ENCODE data around the gene DHRS13. TPM values are rescaled to one million over a fixed set of nuclear protein-coding genes. Genes with fewer than 3 reads are reported as not detected.

DHRS13 gene
- polyA plus RNA-seq, 1 donor from 2014 or later = 91.1 TPM

DNA sequence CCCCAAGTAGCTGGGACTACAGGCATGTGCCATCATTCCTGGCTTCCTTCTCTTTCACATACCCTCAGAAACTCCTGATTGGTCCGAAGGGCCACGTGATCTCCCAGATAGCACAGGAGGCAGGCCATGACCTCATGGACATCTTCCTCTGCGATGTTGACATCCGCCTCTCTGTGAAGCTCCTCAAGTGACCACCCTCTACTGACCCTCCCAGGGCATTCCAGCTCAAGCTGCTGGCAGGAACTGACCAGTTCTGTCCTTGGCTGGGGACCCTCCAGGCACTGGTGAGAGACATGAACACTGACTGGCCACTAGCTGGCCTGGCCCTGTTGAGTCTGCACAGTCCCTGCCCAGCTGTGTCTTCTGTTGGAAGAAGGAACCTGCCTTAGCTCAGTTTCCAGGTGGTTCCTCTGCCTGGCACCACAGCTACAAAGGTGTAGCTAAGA is 42.5 kb downstream of the DHRS13 start:
- Histone ChIP-seq H3K27me3 (ENCODE audit: insufficient read depth, low read depth, low read length) (no peaks in the 10 kb centered on the region), H2AFZ (ENCODE audit: low read depth, low read length) (no peak overlapping the region), H4K20me1 (ENCODE audit: insufficient read depth) (no peaks in the 10 kb centered on the region), H3K4me2 (ENCODE audit: low read length) (no peak overlapping the region), H3K27ac (ENCODE audit: low read length) (no peak overlapping the region), H3K9me3 (ENCODE audit: low read length) (no peaks in the 10 kb centered on the region), H3K9ac (ENCODE audit: low read length) (no peak overlapping the region), H3K9me2 (ENCODE audit: insufficient read depth, low read length) (no peaks in the 10 kb centered on the region), H3F3A (ENCODE audit: insufficient read depth, low read length, poor library complexity, severe bottlenecking) (no peaks in the 10 kb centered on the region), H3K79me2 (replicated peaks; ENCODE audit: insufficient read depth, low read length) (peaks cover 4% of the 10 kb centered on the region), H3K4me3 (ENCODE audit: low read length) (no peak overlapping the region), H3K36me3 (ENCODE audit: insufficient read depth, low read length) (no peaks in the 10 kb centered on the region)
- TF ChIP-seq POLR2AphosphoS5 (IDR thresholded peaks at IDR 0.05) (no peak), RAD21 (conservative IDR thresholded peaks at IDR 0.05) (no peak), CTCF (IDR thresholded peaks at IDR 0.05; ENCODE audit: poor library complexity, severe bottlenecking) (no peak), TAF1 (IDR thresholded peaks at IDR 0.05; ENCODE audit: low read depth) (no peak), SMC3 (conservative IDR thresholded peaks at IDR 0.05; ENCODE audit: poor library complexity) (no peak), MXI1 (conservative IDR thresholded peaks at IDR 0.05; ENCODE audit: poor library complexity, severe bottlenecking) (no peak), EP300 (conservative IDR thresholded peaks at IDR 0.05; ENCODE audit: poor library complexity, severe bottlenecking) (no peak), REST (IDR thresholded peaks at IDR 0.05; ENCODE audit: borderline replicate concordance) (no peak), EZH2 (IDR thresholded peaks at IDR 0.05; ENCODE audit: borderline replicate concordance, insufficient read depth, low read length, poor library complexity, severe bottlenecking) (no peak)

DNA sequence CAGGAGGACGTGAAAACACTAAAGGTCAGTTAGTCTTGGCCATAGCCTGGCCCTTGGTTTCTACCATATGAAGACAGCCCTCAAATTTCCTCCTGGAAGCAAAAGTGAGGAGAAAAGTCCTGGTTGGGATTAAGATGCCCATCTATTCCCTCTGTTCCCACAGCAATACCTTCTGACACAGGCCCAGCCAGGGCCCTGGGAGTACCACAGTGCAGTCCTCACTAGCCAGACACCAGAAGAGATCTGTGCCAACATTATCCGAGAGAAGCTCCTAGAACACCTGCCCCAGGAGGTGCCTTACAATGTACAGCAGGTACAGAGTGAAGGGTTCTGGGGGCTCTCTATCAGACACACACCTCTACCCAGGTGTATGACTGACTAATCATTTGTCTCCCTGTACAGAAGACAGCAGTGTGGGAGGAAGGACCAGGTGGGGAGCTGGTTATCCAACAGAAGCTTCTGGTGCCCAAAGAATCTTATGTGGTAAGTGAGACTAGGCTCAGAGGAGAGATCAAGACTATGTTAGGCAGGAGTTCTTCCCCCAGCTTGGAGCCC is 44.0 kb downstream of the DHRS13 start:
- Histone ChIP-seq H3K79me2 (replicated peaks; ENCODE audit: insufficient read depth, low read length) (peaks cover 8% of the 10 kb centered on the region), H3K4me2 (ENCODE audit: low read length) (no peak overlapping the region), H3K36me3 (ENCODE audit: insufficient read depth, low read length) (no peaks in the 10 kb centered on the region), H3K4me3 (ENCODE audit: low read length) (no peak overlapping the region), H4K20me1 (ENCODE audit: insufficient read depth) (no peaks in the 10 kb centered on the region), H3F3A (ENCODE audit: insufficient read depth, low read length, poor library complexity, severe bottlenecking) (no peaks in the 10 kb centered on the region), H3K27me3 (ENCODE audit: insufficient read depth, low read depth, low read length) (no peaks in the 10 kb centered on the region), H3K9me2 (ENCODE audit: insufficient read depth, low read length) (no peaks in the 10 kb centered on the region), H2AFZ (ENCODE audit: low read depth, low read length) (no peak overlapping the region), H3K27ac (ENCODE audit: low read length) (no peak overlapping the region), H3K9ac (ENCODE audit: low read length) (no peak overlapping the region), H3K9me3 (ENCODE audit: low read length) (no peaks in the 10 kb centered on the region)
- TF ChIP-seq TAF1 (IDR thresholded peaks at IDR 0.05; ENCODE audit: low read depth) (no peak), POLR2AphosphoS5 (IDR thresholded peaks at IDR 0.05) (no peak), EP300 (conservative IDR thresholded peaks at IDR 0.05; ENCODE audit: poor library complexity, severe bottlenecking) (no peak), CTCF (IDR thresholded peaks at IDR 0.05; ENCODE audit: poor library complexity, severe bottlenecking) (no peak), MXI1 (conservative IDR thresholded peaks at IDR 0.05; ENCODE audit: poor library complexity, severe bottlenecking) (no peak), REST (IDR thresholded peaks at IDR 0.05; ENCODE audit: borderline replicate concordance) (no peak), EZH2 (IDR thresholded peaks at IDR 0.05; ENCODE audit: borderline replicate concordance, insufficient read depth, low read length, poor library complexity, severe bottlenecking) (no peak), SMC3 (conservative IDR thresholded peaks at IDR 0.05; ENCODE audit: poor library complexity) (no peak)
